NCI-H82 treated with DMSO at 0.1 percent for 48 hours (cell line): ENCODE results near the gene DXO.
"Not testable (repeated sequence)": the region's sequence is repeated elsewhere in the genome, so short reads cannot be mapped to it uniquely, and the experiment has no call there.

Source experiments
- DNase-seq: peaks from one replicate; lab custom pipeline; 2025; ENCODE audit not compliant: unreplicated experiment; lab: John Stamatoyannopoulos, UW

DXO gene

DNA sequence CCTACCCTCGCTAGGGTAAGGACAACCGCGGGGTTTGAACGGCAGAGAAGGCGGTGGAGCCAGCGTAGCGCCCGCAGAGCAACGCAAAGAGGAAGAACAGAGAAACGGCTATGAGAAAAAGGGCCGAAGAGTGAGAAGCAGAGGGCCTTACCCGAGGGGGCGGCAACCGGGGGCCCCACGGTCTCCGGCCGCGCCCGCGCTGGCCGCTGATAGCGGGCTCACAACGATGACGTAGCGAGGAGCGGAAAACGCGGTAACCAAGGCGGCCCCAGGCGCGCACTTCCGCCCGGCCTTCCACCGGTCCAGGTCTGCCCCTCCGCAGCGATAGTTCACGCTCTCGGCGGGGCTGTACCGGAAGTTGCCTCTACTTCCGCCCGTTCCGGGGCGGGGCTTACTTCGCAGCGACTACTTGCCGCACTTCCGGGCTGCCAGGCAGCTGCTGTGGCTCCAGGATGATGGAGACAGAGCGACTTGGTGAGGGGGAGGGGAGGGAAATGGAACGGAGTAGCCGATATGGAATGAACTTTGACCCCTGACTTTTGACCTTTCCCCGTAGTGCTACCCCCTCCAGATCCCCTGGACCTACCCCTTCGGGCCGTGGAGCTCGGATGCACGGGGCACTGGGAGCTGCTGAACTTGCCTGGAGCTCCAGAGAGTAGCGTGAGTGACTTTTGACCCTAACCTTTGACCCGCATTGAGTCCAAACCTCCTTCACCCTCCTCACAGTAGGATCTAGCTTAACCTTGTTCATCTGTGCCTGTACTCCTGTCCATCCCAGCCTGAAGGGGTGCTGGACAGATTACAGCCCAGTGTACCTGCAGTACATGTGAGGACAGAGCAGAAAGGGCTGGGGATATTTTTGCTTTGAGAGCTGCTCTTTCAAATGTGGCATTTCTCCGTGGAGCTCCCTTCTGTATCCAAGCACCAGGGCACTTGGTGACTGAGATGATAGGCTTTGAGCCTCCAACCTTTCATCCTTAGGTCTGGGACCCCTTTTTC lies 12.9 kb downstream of the DXO start, which contains the start of the genes NELFE and SKIC2:
TSS of gene NELFE (minus strand) at position 231 of the 999 bp plus-strand sequence. CDS start 525 bp downstream, outside the sequence.
TSS of gene SKIC2 (plus strand) at position 435 of the 999 bp plus-strand sequence. CDS start at position 453, 18 bp downstream.
- DNase-seq: peak; percentile 93

DNA sequence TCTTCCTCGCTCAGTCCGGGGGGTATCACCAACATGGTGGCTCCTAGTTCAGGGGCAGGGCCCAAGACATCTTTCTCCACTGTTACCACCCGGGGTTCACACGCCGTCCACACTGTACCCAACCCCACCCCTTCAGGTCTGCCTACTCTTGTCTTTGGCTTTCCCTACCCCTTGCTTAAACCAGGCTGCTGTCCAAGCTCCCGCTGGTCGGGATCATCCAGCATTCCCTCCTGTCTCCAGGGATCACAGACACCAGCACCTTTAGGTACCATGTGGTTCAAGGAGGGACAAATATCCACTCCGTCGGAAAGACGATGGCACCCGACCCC lies 13.6 kb downstream of the DXO start:
- no peak for DNase-seq

DNA sequence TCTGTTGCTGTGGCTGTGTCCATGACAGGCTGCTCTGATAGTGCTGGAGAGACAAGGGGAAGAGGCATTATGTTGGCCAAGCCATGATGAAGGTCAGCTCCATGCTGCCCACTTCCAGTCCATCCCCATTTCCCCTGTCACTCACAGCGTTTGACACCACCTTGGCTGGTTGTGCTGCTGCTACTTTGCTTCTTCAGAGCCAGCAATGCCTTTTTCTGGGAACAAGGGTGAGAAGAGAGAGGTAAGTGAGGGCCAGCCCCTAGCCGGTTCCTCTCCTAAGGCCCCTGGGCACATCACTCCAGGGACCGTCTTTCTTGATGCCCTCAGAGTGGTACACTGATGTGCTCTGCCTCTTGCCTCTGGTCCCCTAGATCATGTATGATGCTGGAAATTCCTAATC lies 15.1 kb downstream of the DXO start:
- DNase-seq: no peak

DNA sequence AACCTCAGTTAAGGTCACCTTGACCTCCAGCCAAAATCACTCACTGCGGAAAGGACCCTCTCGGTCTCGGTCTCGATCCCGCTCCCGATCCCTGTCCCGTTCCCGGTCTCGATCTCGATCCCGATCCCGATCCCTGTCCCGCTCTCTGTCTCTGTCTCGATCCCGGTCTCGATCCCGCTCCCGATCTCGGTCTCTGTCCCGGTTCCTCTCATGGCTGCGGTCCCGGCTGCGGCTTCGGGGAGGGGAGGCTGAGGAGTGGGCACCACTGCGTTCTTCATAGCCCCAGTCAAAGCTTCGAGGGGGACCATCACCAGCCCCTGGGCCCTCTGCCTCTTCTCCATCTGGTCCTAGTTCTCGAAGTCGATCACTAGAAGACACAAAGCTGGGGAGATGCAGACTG lies 17.4 kb downstream of the DXO start:
- DNase-seq: no peak

DNA sequence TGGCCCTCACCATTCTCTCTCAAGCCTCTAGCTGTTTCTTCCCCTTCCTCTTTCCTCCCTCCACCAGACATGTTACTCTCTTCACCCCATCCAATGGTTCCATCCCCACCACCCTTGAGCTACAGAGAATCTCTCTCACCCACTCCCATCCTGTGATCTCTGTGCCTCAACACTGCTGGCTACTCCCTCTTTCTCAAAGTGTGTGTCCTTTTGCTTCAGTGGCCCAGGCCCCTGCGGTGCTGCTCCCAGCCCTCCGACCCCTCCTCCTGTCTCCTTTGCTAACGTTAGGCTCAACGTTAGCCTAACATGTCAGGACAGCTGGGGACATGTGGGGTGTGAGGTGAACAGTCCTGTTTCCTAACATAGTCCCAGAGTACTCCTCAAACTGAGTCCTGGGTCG lies 19.0 kb downstream of the DXO start:
- no peak for DNase-seq

DNA sequence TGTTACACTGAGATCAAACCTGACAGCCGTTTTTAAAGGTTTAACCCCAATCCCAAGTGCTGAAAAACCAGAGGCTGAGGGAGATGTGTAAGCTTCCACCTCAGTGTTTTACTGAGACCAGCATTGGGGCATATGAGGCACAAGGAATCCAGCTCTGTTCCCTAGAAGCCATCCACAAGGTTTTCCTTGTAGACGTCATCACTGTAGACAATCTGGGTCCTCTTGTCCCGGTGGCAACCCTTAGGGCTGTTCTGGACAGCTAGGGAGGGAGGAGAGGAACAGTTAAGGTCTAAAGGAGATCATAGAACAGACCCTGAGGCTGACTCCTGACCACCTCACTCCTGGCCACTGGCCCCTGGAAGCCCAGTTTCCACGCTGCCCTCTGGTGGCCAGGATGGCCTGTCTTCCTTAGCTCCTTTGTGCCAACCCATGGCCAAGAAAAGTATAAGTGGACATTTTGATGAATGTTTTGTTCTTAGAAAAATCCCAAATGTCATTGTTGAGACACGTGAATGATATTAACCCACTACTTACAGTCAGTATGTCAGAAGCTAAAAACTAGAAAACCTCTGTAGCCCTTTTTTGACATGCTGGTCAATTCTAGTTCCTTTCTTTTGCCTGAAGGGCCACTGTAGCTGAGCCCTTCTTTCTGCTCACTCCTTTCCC lies 19.7 kb downstream of the DXO start:
- DNase-seq: peak; percentile 20

DNA sequence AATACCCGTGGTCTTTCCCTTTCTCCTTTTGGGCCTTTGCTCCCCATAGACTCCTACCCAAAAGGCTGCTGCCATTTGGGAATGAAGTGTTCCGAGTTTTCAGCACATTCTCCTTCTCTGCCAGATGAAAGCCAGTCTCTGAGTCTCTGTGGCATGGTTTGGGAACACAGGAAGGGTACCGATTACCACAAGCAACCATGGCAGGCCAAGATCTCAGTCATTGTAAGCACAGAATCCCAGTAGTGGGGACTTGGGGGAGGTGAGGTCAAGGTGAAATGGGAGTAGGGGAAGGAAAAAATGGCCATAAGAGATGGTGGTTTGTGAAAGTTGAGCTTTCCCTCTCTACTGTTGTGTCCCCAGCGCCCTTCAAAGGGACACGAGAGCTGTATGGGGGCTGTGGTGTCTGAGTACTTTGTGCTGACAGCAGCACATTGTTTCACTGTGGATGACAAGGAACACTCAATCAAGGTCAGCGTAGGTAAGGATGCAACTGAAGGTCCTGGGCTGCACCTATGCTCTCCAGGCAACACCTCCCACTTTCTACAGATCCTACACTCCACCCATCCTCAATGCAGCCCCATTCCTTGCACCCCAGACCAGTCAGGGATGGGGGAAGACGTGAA lies 21.9 kb downstream of the DXO start:
- no peak for DNase-seq

DNA sequence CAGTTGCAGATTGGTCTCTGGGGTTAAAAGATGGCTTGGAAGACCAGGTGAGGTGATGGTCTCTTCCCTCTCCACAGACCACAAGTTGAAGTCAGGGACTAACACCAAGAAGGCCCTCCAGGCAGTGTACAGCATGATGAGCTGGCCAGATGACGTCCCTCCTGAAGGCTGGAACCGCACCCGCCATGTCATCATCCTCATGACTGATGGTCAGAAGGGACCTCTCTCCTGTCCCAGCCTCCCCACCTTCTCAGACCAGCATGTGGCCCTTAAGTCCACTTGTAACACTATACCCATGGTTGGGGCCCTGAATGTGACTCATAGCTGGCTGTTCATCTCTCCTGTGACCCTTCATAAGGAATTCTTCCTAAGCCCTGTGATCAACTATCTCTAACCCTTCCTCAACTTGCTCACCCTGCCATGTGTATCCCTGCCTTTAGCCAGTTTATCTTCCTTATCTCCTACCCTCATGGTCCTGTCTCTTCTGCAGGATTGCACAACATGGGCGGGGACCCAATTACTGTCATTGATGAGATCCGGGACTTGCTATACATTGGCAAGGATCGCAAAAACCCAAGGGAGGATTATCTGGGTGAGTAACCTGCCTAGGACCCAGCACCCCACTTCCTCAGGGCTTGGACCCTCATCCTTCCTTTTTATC lies 23.1 kb downstream of the DXO start:
- no peak for DNase-seq

DNA sequence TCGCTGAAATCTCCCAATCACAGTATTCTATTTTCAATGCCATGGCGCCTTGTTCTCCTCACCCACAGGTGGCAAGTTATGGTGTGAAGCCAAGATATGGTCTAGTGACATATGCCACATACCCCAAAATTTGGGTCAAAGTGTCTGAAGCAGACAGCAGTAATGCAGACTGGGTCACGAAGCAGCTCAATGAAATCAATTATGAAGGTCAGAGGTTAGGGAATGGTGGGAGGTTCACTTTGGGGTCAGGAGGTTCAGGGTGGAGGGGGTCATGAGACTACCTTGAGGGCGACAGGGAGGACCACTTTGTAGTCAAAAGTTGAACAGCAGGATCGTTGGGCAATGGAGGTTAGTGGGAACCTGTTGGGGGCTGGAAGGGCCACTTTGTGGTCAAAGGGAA lies 23.6 kb downstream of the DXO start:
- DNase-seq: no peak

DNA sequence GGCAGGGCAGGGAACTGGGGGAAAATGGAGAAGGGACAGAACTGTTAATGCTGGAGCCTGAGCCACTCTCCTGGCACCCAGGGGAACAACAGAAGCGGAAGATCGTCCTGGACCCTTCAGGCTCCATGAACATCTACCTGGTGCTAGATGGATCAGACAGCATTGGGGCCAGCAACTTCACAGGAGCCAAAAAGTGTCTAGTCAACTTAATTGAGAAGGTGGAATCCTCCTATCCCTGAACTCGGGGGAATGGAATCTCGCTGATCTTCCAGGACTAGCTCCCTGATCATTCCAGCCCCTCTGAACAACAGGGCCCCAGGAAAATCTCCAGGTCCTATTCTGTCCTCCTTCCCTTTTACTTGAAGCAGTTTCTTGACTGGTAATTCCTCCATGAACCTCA lies 24.1 kb downstream of the DXO start:
- no peak for DNase-seq

DNA sequence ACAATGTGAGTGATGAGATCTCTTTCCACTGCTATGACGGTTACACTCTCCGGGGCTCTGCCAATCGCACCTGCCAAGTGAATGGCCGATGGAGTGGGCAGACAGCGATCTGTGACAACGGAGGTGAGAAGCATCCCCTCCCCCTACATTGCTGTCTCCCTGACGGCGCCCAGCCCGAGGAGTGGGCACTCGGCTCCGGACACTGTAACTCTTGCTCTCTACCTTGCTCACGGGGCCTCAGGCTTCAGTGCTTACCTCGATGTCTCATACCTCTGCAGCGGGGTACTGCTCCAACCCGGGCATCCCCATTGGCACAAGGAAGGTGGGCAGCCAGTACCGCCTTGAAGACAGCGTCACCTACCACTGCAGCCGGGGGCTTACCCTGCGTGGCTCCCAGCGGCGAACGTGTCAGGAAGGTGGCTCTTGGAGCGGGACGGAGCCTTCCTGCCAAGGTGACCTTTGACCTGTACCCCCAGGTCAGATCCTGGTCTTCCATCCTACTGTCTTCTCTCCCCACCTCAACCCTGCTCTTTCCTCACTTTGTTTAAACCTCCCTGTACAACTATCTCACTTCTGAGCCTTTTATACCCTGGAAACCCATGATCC lies 24.8 kb downstream of the DXO start:
- DNase-seq: no peak

DNA sequence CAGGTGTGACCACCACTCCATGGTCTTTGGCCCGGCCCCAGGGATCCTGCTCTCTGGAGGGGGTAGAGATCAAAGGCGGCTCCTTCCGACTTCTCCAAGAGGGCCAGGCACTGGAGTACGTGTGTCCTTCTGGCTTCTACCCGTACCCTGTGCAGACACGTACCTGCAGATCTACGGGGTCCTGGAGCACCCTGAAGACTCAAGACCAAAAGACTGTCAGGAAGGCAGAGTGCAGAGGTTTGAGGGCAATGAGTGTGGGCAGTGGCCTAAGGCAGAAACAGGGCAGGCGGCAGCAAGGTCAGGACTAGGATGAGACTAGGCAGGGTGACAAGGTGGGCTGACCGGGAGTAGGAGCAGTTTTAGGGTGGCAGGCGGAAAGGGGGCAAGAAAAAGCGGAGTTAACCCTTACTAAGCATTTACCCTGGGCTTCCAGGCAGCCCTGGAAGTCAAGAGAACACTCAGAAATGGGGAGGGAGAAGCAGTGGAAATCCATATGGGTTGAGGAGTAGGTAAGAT lies 25.5 kb downstream of the DXO start:
- DNase-seq: no peak

DNA sequence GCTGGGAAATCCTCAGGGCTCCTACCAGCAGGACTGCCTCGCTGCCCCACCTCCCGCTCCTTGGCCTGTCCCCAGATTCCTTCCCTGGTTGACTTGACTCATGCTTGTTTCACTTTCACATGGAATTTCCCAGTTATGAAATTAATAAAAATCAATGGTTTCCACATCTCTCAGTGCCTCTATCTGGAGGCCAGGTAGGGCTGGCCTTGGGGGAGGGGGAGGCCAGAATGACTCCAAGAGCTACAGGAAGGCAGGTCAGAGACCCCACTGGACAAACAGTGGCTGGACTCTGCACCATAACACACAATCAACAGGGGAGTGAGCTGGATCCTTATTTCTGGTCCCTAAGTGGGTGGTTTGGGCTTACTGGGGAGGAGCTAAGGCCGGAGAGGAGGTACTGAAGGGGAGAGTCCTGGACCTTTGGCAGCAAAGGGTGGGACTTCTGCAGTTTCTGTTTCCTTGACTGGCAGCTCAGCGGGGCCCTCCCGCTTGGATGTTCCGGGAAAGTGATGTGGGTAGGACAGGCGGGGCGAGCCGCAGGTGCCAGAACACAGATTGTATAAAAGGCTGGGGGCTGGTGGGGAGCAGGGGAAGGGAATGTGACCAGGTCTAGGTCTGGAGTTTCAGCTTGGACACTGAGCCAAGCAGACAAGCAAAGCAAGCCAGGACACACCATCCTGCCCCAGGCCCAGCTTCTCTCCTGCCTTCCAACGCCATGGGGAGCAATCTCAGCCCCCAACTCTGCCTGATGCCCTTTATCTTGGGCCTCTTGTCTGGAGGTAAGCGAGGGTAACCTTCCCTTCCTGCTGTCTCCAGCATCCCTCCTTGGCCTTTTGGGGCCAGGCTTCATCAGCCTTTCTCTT lies 26.2 kb downstream of the DXO start, which contains the start of gene CFB:
TSS of gene CFB (plus strand) at position 589 of the 863 bp plus-strand sequence. CDS start at position 716, 127 bp downstream.
- no peak for DNase-seq

DNA sequence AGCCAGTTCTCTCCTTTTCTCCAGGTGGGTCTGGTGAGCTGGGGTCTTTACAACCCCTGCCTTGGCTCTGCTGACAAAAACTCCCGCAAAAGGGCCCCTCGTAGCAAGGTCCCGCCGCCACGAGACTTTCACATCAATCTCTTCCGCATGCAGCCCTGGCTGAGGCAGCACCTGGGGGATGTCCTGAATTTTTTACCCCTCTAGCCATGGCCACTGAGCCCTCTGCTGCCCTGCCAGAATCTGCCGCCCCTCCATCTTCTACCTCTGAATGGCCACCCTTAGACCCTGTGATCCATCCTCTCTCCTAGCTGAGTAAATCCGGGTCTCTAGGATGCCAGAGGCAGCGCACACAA lies 26.8 kb downstream of the DXO start:
- no peak for DNase-seq

DNA sequence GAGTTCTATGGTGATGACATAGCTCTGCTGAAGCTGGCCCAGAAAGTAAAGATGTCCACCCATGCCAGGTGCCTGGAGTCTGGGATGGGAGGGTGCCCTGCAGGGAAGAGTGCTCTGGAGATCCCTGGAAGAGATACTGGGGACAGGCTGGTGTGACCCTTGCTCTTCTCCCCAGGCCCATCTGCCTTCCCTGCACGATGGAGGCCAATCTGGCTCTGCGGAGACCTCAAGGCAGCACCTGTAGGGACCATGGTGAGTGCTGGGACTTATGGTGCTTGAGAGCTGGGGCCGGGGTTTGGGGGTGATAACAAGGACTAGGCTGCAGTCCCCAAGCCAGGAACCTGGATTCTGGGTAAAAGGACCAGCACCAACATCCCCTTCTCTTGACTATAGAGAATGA lies 28.2 kb downstream of the DXO start:
- no peak for DNase-seq

DNA sequence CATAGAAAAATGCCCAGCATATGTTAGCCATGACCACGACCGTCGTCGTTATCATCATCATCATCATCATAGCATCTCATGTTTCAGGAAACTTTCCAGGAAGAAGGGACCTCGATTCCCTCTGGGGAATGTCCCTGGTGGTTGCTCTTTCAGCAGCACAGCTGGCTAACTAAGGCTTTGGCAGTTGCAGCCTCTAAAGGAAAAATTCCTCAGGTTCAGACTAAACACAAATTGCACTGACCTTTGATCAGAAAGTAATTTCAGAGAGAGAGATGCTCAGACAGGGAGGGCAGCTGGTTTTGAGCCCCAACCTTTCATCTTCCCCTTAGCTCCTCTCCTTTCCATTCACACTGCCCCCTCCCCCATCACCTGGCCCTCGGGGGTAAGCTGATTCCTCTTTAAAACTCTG lies 31.7 kb downstream of the DXO start:
- DNase-seq: no peak

DNA sequence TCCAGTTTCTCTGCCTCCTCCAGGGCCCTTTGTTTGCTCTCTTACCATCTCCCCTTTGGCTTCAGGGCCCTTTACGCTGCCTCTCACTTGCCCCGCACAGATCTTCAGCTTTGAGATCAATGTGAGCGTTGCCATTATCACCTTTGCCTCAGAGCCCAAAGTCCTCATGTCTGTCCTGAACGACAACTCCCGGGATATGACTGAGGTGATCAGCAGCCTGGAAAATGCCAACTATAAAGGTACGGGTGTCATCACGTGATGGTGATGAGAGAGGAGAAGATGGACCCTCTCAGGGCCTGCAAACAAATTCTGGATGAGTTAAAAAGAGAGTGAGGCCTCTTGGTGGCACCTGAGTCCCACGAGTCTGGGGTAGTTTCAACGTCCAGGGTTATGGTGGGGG lies 36.1 kb downstream of the DXO start:
- DNase-seq: no peak

DNA sequence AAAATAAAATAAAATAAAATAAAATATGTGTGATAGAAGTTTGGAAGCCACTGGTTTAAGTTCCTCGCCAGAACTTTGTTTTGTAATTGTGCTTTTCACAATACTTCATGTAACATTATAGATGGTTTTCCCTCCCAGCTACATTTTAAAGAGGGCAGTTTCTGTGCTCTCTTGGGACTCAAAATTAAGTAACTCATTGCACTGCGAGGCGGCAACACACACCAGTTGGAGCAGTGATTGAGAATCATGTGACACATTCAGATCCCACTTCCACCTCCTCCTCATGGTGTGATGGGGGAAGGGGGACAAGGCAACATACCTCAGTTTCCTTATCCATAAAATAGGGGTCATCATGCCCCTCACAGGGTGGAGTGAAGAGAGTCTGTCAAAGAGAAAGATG lies 36.9 kb downstream of the DXO start:
- DNase-seq: no peak

DNA sequence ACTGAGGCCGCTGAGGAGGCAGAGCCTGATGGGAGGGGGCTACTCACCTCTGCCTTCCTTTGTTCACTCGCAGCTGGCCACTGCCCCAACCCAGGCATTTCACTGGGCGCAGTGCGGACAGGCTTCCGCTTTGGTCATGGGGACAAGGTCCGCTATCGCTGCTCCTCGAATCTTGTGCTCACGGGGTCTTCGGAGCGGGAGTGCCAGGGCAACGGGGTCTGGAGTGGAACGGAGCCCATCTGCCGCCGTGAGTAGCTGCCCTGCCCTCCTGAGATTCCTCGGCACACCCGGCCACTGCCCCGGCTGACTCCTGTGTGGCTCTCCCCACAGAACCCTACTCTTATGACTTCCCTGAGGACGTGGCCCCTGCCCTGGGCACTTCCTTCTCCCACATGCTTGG lies 38.4 kb downstream of the DXO start:
- DNase-seq: no peak

DNA sequence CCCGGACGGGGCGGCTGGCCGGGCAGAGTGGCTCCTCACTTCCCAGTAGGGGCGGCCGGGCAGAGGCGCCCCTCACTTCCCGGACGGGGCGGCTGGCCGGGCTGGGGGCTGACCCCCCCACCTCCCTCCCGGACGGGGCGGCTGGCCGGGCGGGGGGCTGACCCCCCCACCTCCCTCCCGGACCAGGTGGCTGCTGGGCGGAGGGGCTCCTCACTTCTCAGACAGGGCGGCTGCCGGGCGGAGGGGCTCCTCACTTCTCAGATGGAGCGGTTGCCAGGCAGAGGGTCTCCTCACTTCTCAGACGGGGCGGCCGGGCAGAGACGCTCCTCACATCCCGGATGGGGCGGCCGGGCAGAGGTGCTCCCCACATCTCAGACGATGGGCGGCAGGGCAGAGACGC lies 39.8 kb downstream of the DXO start:
- DNase-seq: not testable (repeated sequence)
